Measurements from ENCODE around the gene MRPL20. TPM values are rescaled to one million over a fixed set of nuclear protein-coding genes. Genes with fewer than 3 reads are reported as not detected.

The MRPL20 gene
- total and polyA plus RNA-seq, 9 of the 15 experiments (the other 6 are each of a cell fraction or from before 2014, with no cell fraction given): 180 to 671 (median 229) TPM

GRCh38 chr1:1440262-1441001 lies 33.3 kb upstream of the MRPL20 start:
- no peaks in the 10 kb centered on the region for H3K79me2 ChIP-seq (ENCODE audit: control insufficient read depth, insufficient read depth, low read length)
- in situ Hi-C loops (cut with MboI) (no loop called here), intact Hi-C loops (cut with micrococcal nuclease) (loop anchor here (2.0 kb wide), 1 partner anchor 34 kb away; the partner anchor contains the start of gene MRPL20)
- peak; percentile 2 for TF ChIP-seq PCBP1 (IDR thresholded peaks at IDR 0.05; ENCODE audit: low read depth, low read length, poor library complexity, severe bottlenecking)
- TF ChIP-seq MAZ (CRISPR knock-in tag; conservative IDR thresholded peaks at IDR 0.05 in 1 of 2, IDR thresholded peaks at IDR 0.05 in 1 of 2): peak in 1 of 2 experiments; percentile 46; a peak in 1 of 4 replicates
- 0 out of 2 replicates have a peak, but pooled peaks have one; percentile 12 for TF ChIP-seq E2F3 (CRISPR knock-in tag; IDR thresholded peaks at IDR 0.05)
- TF ChIP-seq, protein P1, sequence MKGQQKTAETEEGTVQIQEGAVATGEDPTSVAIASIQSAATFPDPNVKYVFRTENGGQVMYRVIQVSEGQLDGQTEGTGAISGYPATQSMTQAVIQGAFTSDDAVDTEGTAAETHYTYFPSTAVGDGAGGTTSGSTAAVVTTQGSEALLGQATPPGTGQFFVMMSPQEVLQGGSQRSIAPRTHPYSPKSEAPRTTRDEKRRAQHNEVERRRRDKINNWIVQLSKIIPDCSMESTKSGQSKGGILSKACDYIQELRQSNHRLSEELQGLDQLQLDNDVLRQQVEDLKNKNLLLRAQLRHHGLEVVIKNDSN (CRISPR knock-in tag; IDR thresholded peaks at IDR 0.05): peak; percentile 23; the same call in 1 of the 2 replicates
- TF ChIP-seq LEF1 (IDR thresholded peaks at IDR 0.05): no peak
- peak; percentile 16; the same call in 1 of the 2 replicates for TF ChIP-seq RBFOX2 (IDR thresholded peaks at IDR 0.05; ENCODE audit: low read depth, low read length)
- TF ChIP-seq ESRRB (CRISPR knock-in tag; IDR thresholded peaks at IDR 0.05; ENCODE audit: borderline replicate concordance): no peak
- TF ChIP-seq TEAD1 (CRISPR knock-in tag; IDR thresholded peaks at IDR 0.05): 0 out of 4 replicates have a peak, but pooled peaks of 1 of the 2 experiments have one; percentile 23
- no peak for TF ChIP-seq MAFG (tag; conservative IDR thresholded peaks at IDR 0.05)
- no peaks in the 10 kb centered on the region for H3K27me3 ChIP-seq (ENCODE audit: control insufficient read depth in 2 of 2, insufficient read depth in 2 of 2, low read length in 2 of 2)
- no peak overlapping the region for H3K27ac ChIP-seq (ENCODE audit: extremely low read depth, low read depth, low read length)
- H3K4me1 ChIP-seq (replicated peaks in 1 of 2; ENCODE audit: control insufficient read depth in 2 of 2, insufficient read depth in 2 of 2, low read length in 2 of 2): peaks cover 7 to 77% of the 10 kb centered on the region in 2 experiments
- H3K9me1 ChIP-seq (ENCODE audit: control insufficient read depth, insufficient read depth, low read length): no peaks in the 10 kb centered on the region
- no peaks in the 10 kb centered on the region for H3K9me3 ChIP-seq (replicated peaks; ENCODE audit: control insufficient read depth, insufficient read depth, low read depth, low read length)
- peak overlapping the region; percentile 68 for H3K4me2 ChIP-seq (ENCODE audit: insufficient read depth, low read length)
- no peak overlapping the region for H3K4me3 ChIP-seq
- ChIA-PET POLR2A (interaction anchor here (0.6 to 2.0 kb wide), 4 partner anchors 15 to 65 kb away, joined by 3 to 5 read pairs (median 4); no protein-coding TSS in a partner anchor), CTCF (ENCODE audit: low intra/inter-chr PET ratio) (interaction anchor here (0.9 kb wide), 1 partner anchor 42 kb away, joined by 3 read pairs; the partner anchor contains the start of gene CCNL2)
- FAIRE-seq (no peak), DNase-seq (ENCODE audit: extremely low read depth in 1 of 4, low spot score in 3 of 4) (no peak), ATAC-seq (no peak)
- no peaks in the 10 kb centered on the region for H3K36me3 ChIP-seq (ENCODE audit: control insufficient read depth, insufficient read depth, low read length)
- H4K20me1 ChIP-seq (replicated peaks; ENCODE audit: control insufficient read depth, insufficient read depth, low read length): no peaks in the 10 kb centered on the region
- 63% methylated on average over 26 of the region's 26 CpGs for WGBS (ENCODE audit: insufficient coverage, low coverage, missing lambda C conversion rate)
- H3K9ac ChIP-seq (ENCODE audit: insufficient read depth in 1 of 2, low read depth in 2 of 2, low read length in 2 of 2): peak overlapping the region in 1 of 2 experiments; percentile 84; a peak in 2 of 4 replicates
- no TSS peak for BruUV-seq (replicated peaks)
- H2AFZ ChIP-seq (ENCODE audit: low read depth, low read length): peak overlapping the region; percentile 89
